K562 (cell line): ENCODE measurements around the gene GSS. TPM values are rescaled to one million over a fixed set of nuclear protein-coding genes. Genes with fewer than 3 reads are reported as not detected.

Experiments
- ATAC-seq: fragments of 200-7000 bp; cut with Tn5 transposase; 3 replicates; pipeline ENCODE4 v1.9.1; 2020; ENCODE audit warnings: moderate library complexity
- BruUV-seq: library from RNA; stranded (reverse); fragments of 400-500 nt; replicated peaks from 2 replicates; lab custom pipeline; 2021; lab: Mats Ljungman, UMichigan
- CTCF ChIA-PET: fragments of 300-600 bp; formaldehyde crosslinking; extraction: SDS; loops from one replicate; lab custom pipeline; 2021; ENCODE audit warnings: low intra/inter-chr PET ratio; lab: Yijun Ruan, JAX
- POLR2A ChIA-PET: fragments of 300-600, 350-650 bp; sonication (Branson Sonifier 250); formaldehyde crosslinking; extraction: SDS; loops from one replicate; lab custom pipeline; 2021; ENCODE audit warnings: antibody characterized with exemption, inconsistent platforms; lab: Yijun Ruan, JAX
- DNase-seq, 4 experiments: peaks; one replicate each; pipeline versions ENCODE4 v3.0.0 to v3.0.0-alpha.2; 2011 to 2018; ENCODE audit warnings: low spot score in 3 of 4, mixed read lengths in 3 of 4; ENCODE audit errors: extremely low read depth in 1 of 4
- FAIRE-seq: peaks from 2 replicates; lab custom pipeline; 2011; peaks lifted over from hg19 to GRCh38; lab: Jason Lieb, UNC
- H2AFZ ChIP-seq: 2 replicates; pipeline ENCODE4 v1.6.0; 2011; ENCODE audit warnings: low read depth, low read length, control low read depth, inconsistent platforms
- H3K27ac ChIP-seq: fragments of 200-600 bp; 3 replicates; pipeline ENCODE4 v1.8.0; 2011; ENCODE audit warnings: low read depth, mild to moderate bottlenecking, control low read depth, inconsistent platforms, low read length, moderate library complexity, mixed read lengths; ENCODE audit errors: extremely low read depth
- H3K27me3 ChIP-seq, 2 experiments: fragments of 300-600 bp in 1 of 2; 2 replicates in 1 of 2; 3 replicates in 1 of 2; pipeline versions ENCODE4 v1.6.0 to v1.8.0; 2011; ENCODE audit warnings: inconsistent platforms in 2 of 2, low read length in 2 of 2, mild to moderate bottlenecking in 1 of 2, mixed read lengths in 1 of 2, moderate library complexity in 1 of 2; ENCODE audit not compliant: control insufficient read depth in 2 of 2, insufficient read depth in 2 of 2
- H3K36me3 ChIP-seq: fragments of 300-600 bp; 3 replicates; pipeline ENCODE4 v1.8.0; 2011; ENCODE audit warnings: mild to moderate bottlenecking, low read length, inconsistent platforms; ENCODE audit not compliant: control insufficient read depth, insufficient read depth
- H3K4me1 ChIP-seq, 2 experiments: fragments of 200-600 bp in 1 of 2; replicated peaks in 1 of 2; 2 replicates in 1 of 2; 3 replicates in 1 of 2; pipeline versions ENCODE4 v1.5.1 to v1.8.0; 2011; ENCODE audit warnings: inconsistent platforms in 2 of 2, low read length in 2 of 2, mild to moderate bottlenecking in 1 of 2, mixed read lengths in 1 of 2, moderate library complexity in 1 of 2; ENCODE audit not compliant: control insufficient read depth in 2 of 2, insufficient read depth in 2 of 2
- H3K4me2 ChIP-seq: 2 replicates; pipeline ENCODE4 v1.6.1; 2011; ENCODE audit warnings: low read length, control low read depth, inconsistent platforms, mixed read lengths; ENCODE audit not compliant: insufficient read depth
- H3K4me3 ChIP-seq: fragments of 200-600 bp; sonication (generic), shearing (Covaris generic); 2 replicates; pipeline ENCODE4 v1.5.1; 2016; ENCODE audit warnings: control low read depth, inconsistent platforms
- H3K79me2 ChIP-seq: fragments of 200-600 bp; 3 replicates; pipeline ENCODE4 v1.8.0; 2011; ENCODE audit warnings: low read length, inconsistent platforms; ENCODE audit not compliant: control insufficient read depth, insufficient read depth
- H3K9ac ChIP-seq, 2 experiments: 2 replicates each; pipeline versions ENCODE4 v1.6.0 to v1.6.1; 2011; ENCODE audit warnings: low read depth in 2 of 2, low read length in 2 of 2, control low read depth in 1 of 2, inconsistent platforms in 1 of 2, mild to moderate bottlenecking in 1 of 2, mixed read lengths in 1 of 2; ENCODE audit not compliant: insufficient read depth in 1 of 2
- H3K9me1 ChIP-seq: one replicate; pipeline ENCODE4 v1.6.0; 2011; ENCODE audit warnings: inconsistent platforms, mild to moderate bottlenecking, low read length, moderate library complexity; ENCODE audit not compliant: control insufficient read depth, insufficient read depth
- H3K9me3 ChIP-seq: replicated peaks from 2 replicates; pipeline ENCODE4 v1.5.1; 2011; ENCODE audit warnings: low read depth, low read length, inconsistent platforms; ENCODE audit not compliant: control insufficient read depth, insufficient read depth
- H4K20me1 ChIP-seq: replicated peaks from 2 replicates; pipeline ENCODE4 v1.6.1; 2011; ENCODE audit warnings: low read length, inconsistent platforms, mixed read lengths; ENCODE audit not compliant: control insufficient read depth, insufficient read depth
- CBX2 ChIP-seq: fragments of 200-600 bp; sonication (generic); IDR thresholded peaks from one replicate; pipeline ENCODE4 v1.6.1; 2012; ENCODE audit warnings: mild to moderate bottlenecking, low read length, inconsistent platforms; ENCODE audit not compliant: insufficient read depth, poor library complexity, severe bottlenecking
- CCNT2 ChIP-seq: IDR thresholded peaks from 2 replicates; pipeline ENCODE4 v1.6.1; 2011; ENCODE audit warnings: borderline replicate concordance, low read depth, mild to moderate bottlenecking, moderate library complexity, mixed read lengths, low read length; ENCODE audit not compliant: insufficient read length; ENCODE audit errors: extremely low read depth
- EHMT2 ChIP-seq: fragments of 450-650 bp; IDR thresholded peaks from 2 replicates; pipeline ENCODE4 v1.6.1; 2018; ENCODE audit warnings: antibody characterized with exemption
- MEF2A ChIP-seq: IDR thresholded peaks from 2 replicates; pipeline ENCODE4 v1.6.1; 2011; ENCODE audit warnings: low read depth, mild to moderate bottlenecking, low read length, moderate library complexity; ENCODE audit not compliant: control insufficient read depth
- NCOA1 ChIP-seq: fragments of 450-650 bp; IDR thresholded peaks from 2 replicates; pipeline ENCODE4 v1.6.1; 2016; ENCODE audit warnings: low read depth
- POLR2G ChIP-seq: fragments of 200-400 bp; formaldehyde crosslinking; IDR thresholded peaks from 2 replicates; pipeline ENCODE4 v1.6.1; 2017; ENCODE audit warnings: low read depth, mild to moderate bottlenecking, antibody characterized with exemption, low read length, moderate library complexity
- RAD21 ChIP-seq, 2 experiments: fragments of 250-450 bp in 1 of 2; fragments of 450-650 bp in 1 of 2; sonication (Bioruptor Pico) in 1 of 2; formaldehyde crosslinking in 1 of 2; IDR thresholded peaks in 1 of 2; conservative IDR thresholded peaks in 1 of 2; 2 replicates each; pipeline versions ENCODE4 v1.4.0 to v1.8.0; 2020 to 2022; ENCODE audit warnings: mild to moderate bottlenecking in 2 of 2, moderate library complexity in 1 of 2
- RBM14 ChIP-seq: fragments of 200-400 bp; formaldehyde crosslinking; IDR thresholded peaks from 2 replicates; pipeline ENCODE4 v1.6.1; 2018; ENCODE audit warnings: low read depth, mild to moderate bottlenecking, low read length, moderate library complexity, borderline replicate concordance; ENCODE audit not compliant: insufficient read depth
- SP1 ChIP-seq: sonication (generic); formaldehyde crosslinking; IDR thresholded peaks from 2 replicates; pipeline ENCODE4 v1.8.1; 2022; ENCODE audit warnings: mild to moderate bottlenecking, missing genetic modification reagents
- TEAD4 ChIP-seq, 2 experiments: sonication (generic) in 1 of 2; formaldehyde crosslinking in 1 of 2; IDR thresholded peaks; 2 replicates each; pipeline versions ENCODE4 v1.6.1 to v1.8.0; 2012 to 2022; ENCODE audit warnings: borderline replicate concordance in 1 of 2, inconsistent platforms in 1 of 2, low read length in 1 of 2, mild to moderate bottlenecking in 1 of 2, missing genetic modification reagents in 1 of 2
- ZNF274 ChIP-seq: IDR thresholded peaks from 2 replicates; pipeline ENCODE4 v1.6.1; 2011; ENCODE audit warnings: low read depth, mild to moderate bottlenecking, low read length, moderate library complexity, borderline replicate concordance
- ZNF707 ChIP-seq: fragments of 250-450 bp; sonication (Bioruptor Pico); conservative IDR thresholded peaks from 2 replicates; pipeline ENCODE4 v1.8.0; 2022; ENCODE audit warnings: inconsistent platforms, mild to moderate bottlenecking, moderate library complexity
- WGBS: fragments of 100-300 bp; shearing (Covaris generic); methylation state at CpG from one replicate; pipeline ENCODE4 v1.1.6; 2016; ENCODE audit warnings: low coverage, mixed read lengths; ENCODE audit not compliant: insufficient coverage; ENCODE audit errors: missing lambda C conversion rate; 5-methylcytosine and 5-hydroxymethylcytosine counted together
- in situ Hi-C: fragments of 300-500 bp; cut with MboI; formaldehyde crosslinking; loops from 4 replicates; pipeline ENCODE4 v1.15.0; 2018; ENCODE audit warnings: inconsistent platforms, mixed read lengths
- intact Hi-C: fragments of 100-400 bp; cut with micrococcal nuclease; formaldehyde crosslinking; loops from 2 replicates; pipeline ENCODE4 v1.14.2; 2022
- polyA plus RNA-seq, 8 experiments: library from polyadenylated mRNA; depleted of rRNA in 4 of 8; stranded (reverse) in 5 of 8; unstranded in 3 of 8; fragments of >200 nt; fragmentation: Nextera tagmentation in 2 of 8; fragmentation: Illumina TruSeq in 1 of 8; extraction: Ambion mirVana in 2 of 8; extraction: Trizol in 1 of 8; gene quantifications; 2 replicates each; pipeline versions ENCODE4 v1.2.1 to v1.2.3, GENCODE V29; 2011 to 2014; ENCODE audit warnings: inconsistent platforms in 1 of 8, missing spikeins in 1 of 8
- total RNA-seq, 7 experiments: library from RNA; depleted of rRNA in 6 of 7; stranded (reverse); fragments of >200 nt in 6 of 7; fragmentation: Illumina TruSeq in 2 of 7; extraction: Trizol in 2 of 7; gene quantifications; 2 replicates each; pipeline versions ENCODE4 v1.2.1 to v1.2.3, GENCODE V29; 2011 to 2021; ENCODE audit warnings: low replicate concordance in 1 of 7
- TF ChIP-seq, protein P1 (sequence below), 2 experiments: IDR thresholded peaks; 2 replicates each; pipeline ENCODE4 v1.6.1; 2012; ENCODE audit warnings: improper control_type of control experiment in 2 of 2, low read depth in 2 of 2, low read length in 2 of 2, borderline replicate concordance in 1 of 2
- TF ChIP-seq, protein P2 (sequence below): sonication (generic); formaldehyde crosslinking; IDR thresholded peaks from 2 replicates; pipeline ENCODE4 v1.9.0; 2022; ENCODE audit warnings: mild to moderate bottlenecking, missing genetic modification reagents
- TF ChIP-seq, protein P3 (sequence below): fragments of 450-650 bp; formaldehyde crosslinking; IDR thresholded peaks from 2 replicates; pipeline ENCODE4 v1.4.0; 2020; ENCODE audit warnings: mild to moderate bottlenecking, moderate library complexity

Gene GSS
- total and polyA plus RNA-seq, 9 of the 15 experiments (the other 6 are each of a cell fraction or from before 2014, with no cell fraction given): 18.4 to 165 (median 89.4) TPM

DNA sequence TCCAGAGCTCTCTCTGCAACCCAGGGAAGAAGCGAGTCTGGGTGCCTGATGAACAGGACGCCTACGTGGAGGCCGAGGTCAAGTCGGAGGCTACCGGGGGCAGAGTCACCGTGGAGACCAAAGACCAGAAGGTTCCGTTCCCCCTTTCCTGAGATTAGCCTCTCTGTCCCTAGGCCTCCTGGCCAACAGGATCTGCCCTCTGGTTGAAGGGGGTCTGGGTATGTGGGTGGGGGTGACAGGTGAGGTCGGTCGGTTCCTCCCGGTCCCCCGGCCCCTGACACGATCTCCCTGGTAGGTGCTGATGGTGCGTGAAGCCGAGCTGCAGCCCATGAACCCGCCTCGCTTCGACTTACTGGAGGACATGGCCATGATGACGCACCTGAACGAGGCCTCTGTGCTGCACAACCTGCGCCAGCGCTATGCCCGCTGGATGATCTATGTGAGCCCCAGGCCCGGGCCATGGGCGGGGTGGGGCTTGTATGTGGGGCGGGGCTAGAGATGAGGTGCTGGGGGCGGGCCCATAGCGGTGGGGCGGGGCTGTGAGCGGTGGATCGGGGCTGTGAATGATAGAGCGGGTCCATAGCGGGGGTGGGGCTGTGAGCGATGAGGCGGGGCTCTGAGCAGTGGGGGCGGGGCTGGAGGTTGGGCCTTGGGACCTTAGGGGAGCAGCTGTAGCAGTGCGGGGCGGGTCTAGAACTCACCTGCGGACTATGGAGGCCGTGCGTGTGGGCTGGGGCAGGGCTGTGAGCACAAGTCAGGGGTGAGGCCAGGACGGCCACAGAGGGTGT, 24.0 kb upstream of the GSS start:
- no peak overlapping the region for H3K27ac ChIP-seq
- DNase-seq (peak; percentile 91 to 100 (median 99)), FAIRE-seq (peak; percentile 82), ATAC-seq (peak; percentile 98)
- peaks cover 3% of the 10 kb centered on the region for H3K9me1 ChIP-seq
- peak overlapping the region; percentile 30; the same call in 1 of the 2 replicates for H3K4me2 ChIP-seq
- H2AFZ ChIP-seq: peak overlapping the region; percentile 60
- intact Hi-C loops: no loop called here
- H3K4me1 ChIP-seq: peaks cover 26 to 38% of the 10 kb centered on the region in 2 experiments; a peak in 4 of 5 replicates
- no peaks in the 10 kb centered on the region for H3K36me3 ChIP-seq
- WGBS: 44% methylated on average over 22 of the region's 42 CpGs
- H3K27me3 ChIP-seq: no peaks in the 10 kb centered on the region
- H4K20me1 ChIP-seq: no peaks in the 10 kb centered on the region
- H3K79me2 ChIP-seq: no peaks in the 10 kb centered on the region
- no peaks in the 10 kb centered on the region for H3K9me3 ChIP-seq
- no TSS peak for BruUV-seq
- H3K9ac ChIP-seq: no peak overlapping the region
- no peak overlapping the region for H3K4me3 ChIP-seq
- CTCF ChIA-PET: no interaction called here
- POLR2A ChIA-PET: interaction anchor here (0.6 to 0.9 kb wide), 6 partner anchors 14 to 1616 kb away, joined by 3 read pairs; no protein-coding TSS in a partner anchor
- in situ Hi-C loops: no loop called here
- TF ChIP-seq, protein P1, sequence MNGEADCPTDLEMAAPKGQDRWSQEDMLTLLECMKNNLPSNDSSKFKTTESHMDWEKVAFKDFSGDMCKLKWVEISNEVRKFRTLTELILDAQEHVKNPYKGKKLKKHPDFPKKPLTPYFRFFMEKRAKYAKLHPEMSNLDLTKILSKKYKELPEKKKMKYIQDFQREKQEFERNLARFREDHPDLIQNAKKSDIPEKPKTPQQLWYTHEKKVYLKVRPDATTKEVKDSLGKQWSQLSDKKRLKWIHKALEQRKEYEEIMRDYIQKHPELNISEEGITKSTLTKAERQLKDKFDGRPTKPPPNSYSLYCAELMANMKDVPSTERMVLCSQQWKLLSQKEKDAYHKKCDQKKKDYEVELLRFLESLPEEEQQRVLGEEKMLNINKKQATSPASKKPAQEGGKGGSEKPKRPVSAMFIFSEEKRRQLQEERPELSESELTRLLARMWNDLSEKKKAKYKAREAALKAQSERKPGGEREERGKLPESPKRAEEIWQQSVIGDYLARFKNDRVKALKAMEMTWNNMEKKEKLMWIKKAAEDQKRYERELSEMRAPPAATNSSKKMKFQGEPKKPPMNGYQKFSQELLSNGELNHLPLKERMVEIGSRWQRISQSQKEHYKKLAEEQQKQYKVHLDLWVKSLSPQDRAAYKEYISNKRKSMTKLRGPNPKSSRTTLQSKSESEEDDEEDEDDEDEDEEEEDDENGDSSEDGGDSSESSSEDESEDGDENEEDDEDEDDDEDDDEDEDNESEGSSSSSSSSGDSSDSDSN (IDR thresholded peaks at IDR 0.05; ENCODE audit: borderline replicate concordance in 1 of 2, low read depth in 2 of 2, low read length in 2 of 2): no peak
- TF ChIP-seq CCNT2 (no peak), ZNF274 (no peak), MEF2A (no peak), EHMT2 (no peak), CBX2 (no peak), RAD21 (CRISPR knock-in tag; conservative IDR thresholded peaks at IDR 0.05 in 1 of 2, IDR thresholded peaks at IDR 0.05 in 1 of 2) (no peak), POLR2G (0 out of 2 replicates have a peak, but pooled peaks have one; percentile 32), TEAD4 (IDR thresholded peaks at IDR 0.05; ENCODE audit: low read length) (no peak), TEAD4 (CRISPR knock-in tag; IDR thresholded peaks at IDR 0.05; ENCODE audit: borderline replicate concordance) (no peak), RBM14 (no peak), NCOA1 (no peak), SP1 (CRISPR knock-in tag) (peak; percentile 62; the same call in 1 of the 2 replicates), ZNF707 (CRISPR knock-in tag) (no peak)
- TF ChIP-seq, protein P2, sequence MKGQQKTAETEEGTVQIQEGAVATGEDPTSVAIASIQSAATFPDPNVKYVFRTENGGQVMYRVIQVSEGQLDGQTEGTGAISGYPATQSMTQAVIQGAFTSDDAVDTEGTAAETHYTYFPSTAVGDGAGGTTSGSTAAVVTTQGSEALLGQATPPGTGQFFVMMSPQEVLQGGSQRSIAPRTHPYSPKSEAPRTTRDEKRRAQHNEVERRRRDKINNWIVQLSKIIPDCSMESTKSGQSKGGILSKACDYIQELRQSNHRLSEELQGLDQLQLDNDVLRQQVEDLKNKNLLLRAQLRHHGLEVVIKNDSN (CRISPR knock-in tag): no peak
- TF ChIP-seq, protein P3, sequence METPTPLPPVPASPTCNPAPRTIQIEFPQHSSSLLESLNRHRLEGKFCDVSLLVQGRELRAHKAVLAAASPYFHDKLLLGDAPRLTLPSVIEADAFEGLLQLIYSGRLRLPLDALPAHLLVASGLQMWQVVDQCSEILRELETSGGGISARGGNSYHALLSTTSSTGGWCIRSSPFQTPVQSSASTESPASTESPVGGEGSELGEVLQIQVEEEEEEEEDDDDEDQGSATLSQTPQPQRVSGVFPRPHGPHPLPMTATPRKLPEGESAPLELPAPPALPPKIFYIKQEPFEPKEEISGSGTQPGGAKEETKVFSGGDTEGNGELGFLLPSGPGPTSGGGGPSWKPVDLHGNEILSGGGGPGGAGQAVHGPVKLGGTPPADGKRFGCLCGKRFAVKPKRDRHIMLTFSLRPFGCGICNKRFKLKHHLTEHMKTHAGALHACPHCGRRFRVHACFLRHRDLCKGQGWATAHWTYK (CRISPR knock-in tag): no peak
